ENCODE measurements around the gene PACSIN2. TPM values are rescaled to one million over a fixed set of nuclear protein-coding genes. Genes with fewer than 3 reads are reported as not detected.
"Not testable (repeated sequence)": the region's sequence is repeated elsewhere in the genome, so short reads cannot be mapped to it uniquely, and the experiment has no call there.

PACSIN2 gene
- total RNA-seq, 2 donors from 2014 or later, result 191 to 219 TPM

GRCh38 chr22:42973536-42973881 lies 41.4 kb downstream of the PACSIN2 start:
- intact Hi-C loops (cut with DNase I, micrococcal nuclease), result no loop called here
- ATAC-seq (peak; percentile 6), DNase-seq (no peak)

- intact Hi-C loops (cut with DNase I, micrococcal nuclease), result no loop called here
- DNase-seq (peak in 1 of 2 donors; percentile 37), ATAC-seq (peak; percentile 73)
Measured at GRCh38 chr22:42972649-42973535, 42.1 kb downstream of the PACSIN2 start.

- DNase-seq; ATAC-seq; intact Hi-C loops (cut with DNase I, micrococcal nuclease): not testable (repeated sequence)
Measured at GRCh38 chr22:42971473-42971860, 43.5 kb downstream of the PACSIN2 start.

- ATAC-seq (no peak), DNase-seq (no peak)
- intact Hi-C loops (cut with DNase I, micrococcal nuclease), result no loop called here
Measured at GRCh38 chr22:42970029-42970428, 44.9 kb downstream of the PACSIN2 start.

- intact Hi-C loops (cut with DNase I, micrococcal nuclease), result no loop called here
- no peak for DNase-seq
- no peak for ATAC-seq
Measured at GRCh38 chr22:42969348-42969975, 45.5 kb downstream of the PACSIN2 start.

DNA sequence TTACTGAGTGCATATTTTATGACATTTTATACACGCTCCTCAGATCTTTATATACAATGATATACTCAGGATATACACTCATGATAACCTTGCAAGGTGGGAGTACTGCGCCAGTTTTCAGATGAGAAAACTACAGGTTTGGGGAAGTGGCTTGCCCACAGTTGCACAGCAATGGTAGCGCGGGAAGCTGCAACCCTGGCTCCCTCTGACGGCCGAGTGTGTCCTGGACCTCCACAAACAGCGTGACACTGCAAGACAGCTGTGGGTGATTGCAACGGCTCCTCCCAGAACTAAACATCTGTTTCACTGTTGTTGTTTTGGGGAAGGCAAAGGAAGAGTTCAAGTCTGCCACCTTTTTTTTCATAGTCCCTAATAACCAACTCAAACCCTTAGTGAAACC lies 47.0 kb downstream of the PACSIN2 start:
- ATAC-seq (no peak), DNase-seq (peak in 1 of 2 donors; percentile 50)
- intact Hi-C loops (cut with DNase I, micrococcal nuclease), result no loop called here

GRCh38 chr22:42967005-42967404 lies 47.9 kb downstream of the PACSIN2 start:
- intact Hi-C loops (cut with DNase I, micrococcal nuclease), result no loop called here
- DNase-seq, result no peak
- ATAC-seq, result no peak

DNA sequence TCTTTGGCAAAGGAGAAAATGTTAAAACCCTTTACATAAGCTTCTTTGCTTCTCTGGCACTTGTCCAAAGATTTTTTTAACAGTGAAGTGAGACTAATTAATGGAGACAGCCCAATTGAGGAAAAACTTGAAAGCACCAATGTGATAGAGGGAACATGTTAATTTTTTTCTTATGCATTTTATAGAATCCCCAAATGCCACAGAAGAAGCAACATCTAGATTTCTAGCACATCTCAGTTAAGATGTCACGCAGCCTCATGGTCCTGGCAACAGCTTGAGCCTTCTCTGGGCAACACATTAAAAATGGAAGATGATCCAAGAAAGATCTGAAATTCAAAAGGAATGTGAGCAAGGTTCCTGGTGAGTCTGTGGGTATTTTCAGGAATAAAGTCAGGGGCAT lies 48.5 kb downstream of the PACSIN2 start:
- intact Hi-C loops (cut with DNase I, micrococcal nuclease), result no loop called here
- ATAC-seq, result no peak
- no peak for DNase-seq

DNA sequence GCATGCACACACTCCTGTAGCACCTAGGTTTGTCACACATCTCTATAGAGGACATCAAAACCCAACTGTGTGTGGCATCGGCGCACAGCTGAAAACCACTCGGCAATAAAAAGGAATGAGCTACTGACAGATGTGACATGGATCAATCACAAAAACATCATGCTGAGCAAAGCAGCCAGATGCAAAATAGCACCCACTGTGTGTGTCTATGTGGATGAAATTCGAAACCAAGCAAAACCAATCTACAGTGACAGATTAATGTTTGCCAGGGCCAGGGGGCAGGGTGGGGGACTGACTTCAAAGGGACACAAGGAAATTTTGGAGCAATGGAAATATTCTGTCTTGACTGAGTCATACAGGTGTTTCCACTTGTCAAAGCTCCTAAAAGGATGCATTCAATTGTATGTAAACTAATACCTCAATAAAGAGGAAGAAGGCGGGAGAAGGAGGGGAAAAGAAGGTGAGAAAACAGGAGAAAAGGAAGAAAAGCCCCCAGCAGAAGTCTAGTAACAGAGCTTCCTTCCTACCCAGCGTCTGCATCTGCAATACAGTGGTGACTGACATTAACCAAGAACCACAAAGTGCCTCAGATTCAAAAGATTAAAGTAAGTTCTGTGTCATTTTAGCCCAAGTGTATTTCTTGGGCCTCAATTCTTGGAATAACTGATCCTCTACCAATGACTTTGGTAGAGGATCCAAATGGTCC lies 49.8 kb downstream of the PACSIN2 start:
- intact Hi-C loops (cut with DNase I, micrococcal nuclease), result no loop called here
- ATAC-seq (no peak), DNase-seq (no peak)

DNA sequence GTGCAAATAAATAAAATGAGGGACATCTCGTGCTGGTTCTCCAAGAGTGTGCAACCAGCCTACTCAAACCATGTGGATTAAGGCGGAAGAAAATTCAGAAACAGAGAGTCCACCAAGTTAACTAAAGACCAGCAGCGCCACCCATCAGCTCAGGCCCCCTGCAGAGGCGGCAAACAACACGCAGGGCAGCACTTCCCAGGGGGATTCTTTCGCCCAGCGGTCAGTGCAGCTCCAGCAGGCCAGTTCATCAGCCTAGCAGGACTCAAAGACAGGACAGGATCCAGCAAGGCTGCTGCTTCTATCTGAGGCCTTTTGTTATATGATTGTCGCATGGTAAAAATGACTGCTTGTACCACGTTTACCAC lies 51.7 kb downstream of the PACSIN2 start:
- ATAC-seq (no peak), DNase-seq (no peak)
- intact Hi-C loops (cut with DNase I, micrococcal nuclease), result no loop called here

GRCh38 chr22:42962295-42963230 lies 52.4 kb downstream of the PACSIN2 start:
- DNase-seq (peak in 1 of 2 donors; percentile 72), ATAC-seq (peak; percentile 74)
- intact Hi-C loops (cut with DNase I, micrococcal nuclease), result no loop called here

DNA sequence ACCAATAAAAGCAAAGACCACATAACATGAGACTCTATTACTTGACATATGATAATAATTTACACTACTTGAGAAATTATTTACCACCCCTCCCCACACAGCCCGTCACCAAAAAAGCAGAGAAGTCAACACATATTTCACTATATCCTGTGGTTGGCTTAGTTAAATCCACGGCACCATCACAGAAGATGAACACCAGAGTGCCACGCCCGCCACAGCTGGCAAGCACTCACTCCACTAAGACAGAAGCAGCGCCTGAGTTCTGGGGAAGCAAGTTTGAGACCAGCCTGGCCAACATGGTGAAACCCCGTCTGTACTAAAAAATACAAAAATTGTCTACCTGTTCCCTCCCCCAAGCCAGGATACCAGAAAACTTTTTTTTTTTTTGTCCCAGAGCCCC lies 53.1 kb downstream of the PACSIN2 start:
- intact Hi-C loops (cut with DNase I, micrococcal nuclease), result no loop called here
- ATAC-seq (no peak), DNase-seq (no peak)

- ATAC-seq; intact Hi-C loops (cut with DNase I, micrococcal nuclease); DNase-seq: not testable (repeated sequence)
Measured at GRCh38 chr22:42961400-42961690, 53.6 kb downstream of the PACSIN2 start.

GRCh38 chr22:42960531-42961399 lies 54.2 kb downstream of the PACSIN2 start:
- ATAC-seq (peak; percentile 40), DNase-seq (no peak)
- intact Hi-C loops (cut with DNase I, micrococcal nuclease), result no loop called here

GRCh38 chr22:42959576-42960509 lies 55.1 kb downstream of the PACSIN2 start:
- ATAC-seq (peak; percentile 78), DNase-seq (peak; percentile 45 to 69)
- intact Hi-C loops (cut with DNase I, micrococcal nuclease), result no loop called here

- intact Hi-C loops (cut with DNase I, micrococcal nuclease), result no loop called here
- ATAC-seq (no peak), DNase-seq (no peak)
Measured at GRCh38 chr22:42958937-42959336, 56.0 kb downstream of the PACSIN2 start.

DNA sequence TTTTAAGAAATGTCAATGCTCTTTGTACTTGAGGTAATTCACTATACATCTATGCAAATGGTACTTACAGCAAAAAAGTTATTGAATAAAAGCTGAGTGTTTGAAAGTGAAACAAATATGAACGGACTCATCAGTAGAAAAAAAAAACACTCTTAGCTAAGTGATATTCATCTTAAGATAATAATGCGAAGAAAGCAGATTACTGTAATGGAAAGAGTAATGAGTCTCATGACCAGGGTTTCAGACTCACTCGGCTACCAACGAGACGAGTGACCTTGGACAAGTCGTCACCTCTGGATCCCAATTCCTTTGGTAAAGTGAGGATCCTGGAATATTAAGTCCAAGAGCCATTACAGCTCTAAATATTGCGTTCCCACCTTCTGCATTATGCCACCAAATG lies 57.0 kb downstream of the PACSIN2 start:
- no peak for ATAC-seq
- intact Hi-C loops (cut with DNase I, micrococcal nuclease), result no loop called here
- no peak for DNase-seq

Data from left colon (tissue), 2 donors.